Measurements from ENCODE around the gene SEC11C.

The SEC11C gene

DNA sequence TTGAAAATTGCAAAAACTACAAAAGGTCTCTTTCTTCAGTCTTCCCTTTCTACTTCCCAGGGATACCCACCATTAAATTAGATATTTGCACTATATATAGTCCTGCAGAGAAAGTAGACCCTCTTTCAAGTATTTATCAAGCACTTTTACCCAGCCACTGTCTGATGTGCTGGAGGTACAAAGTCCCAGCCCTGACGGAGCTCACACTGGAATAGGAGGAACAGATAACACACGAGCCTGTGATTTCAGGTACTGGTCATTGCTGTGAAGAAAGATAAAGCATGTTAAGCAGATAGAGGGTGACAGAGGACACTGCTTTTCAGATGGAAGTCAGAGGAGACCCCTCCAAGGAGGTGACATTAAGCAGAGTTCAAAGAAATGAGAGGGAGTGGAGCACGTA is 19.6 kb downstream of the SEC11C start:
- H3K4me3 ChIP-seq (ENCODE audit: low read depth, low read length) = no peak overlapping the region
- TF ChIP-seq, protein P1, sequence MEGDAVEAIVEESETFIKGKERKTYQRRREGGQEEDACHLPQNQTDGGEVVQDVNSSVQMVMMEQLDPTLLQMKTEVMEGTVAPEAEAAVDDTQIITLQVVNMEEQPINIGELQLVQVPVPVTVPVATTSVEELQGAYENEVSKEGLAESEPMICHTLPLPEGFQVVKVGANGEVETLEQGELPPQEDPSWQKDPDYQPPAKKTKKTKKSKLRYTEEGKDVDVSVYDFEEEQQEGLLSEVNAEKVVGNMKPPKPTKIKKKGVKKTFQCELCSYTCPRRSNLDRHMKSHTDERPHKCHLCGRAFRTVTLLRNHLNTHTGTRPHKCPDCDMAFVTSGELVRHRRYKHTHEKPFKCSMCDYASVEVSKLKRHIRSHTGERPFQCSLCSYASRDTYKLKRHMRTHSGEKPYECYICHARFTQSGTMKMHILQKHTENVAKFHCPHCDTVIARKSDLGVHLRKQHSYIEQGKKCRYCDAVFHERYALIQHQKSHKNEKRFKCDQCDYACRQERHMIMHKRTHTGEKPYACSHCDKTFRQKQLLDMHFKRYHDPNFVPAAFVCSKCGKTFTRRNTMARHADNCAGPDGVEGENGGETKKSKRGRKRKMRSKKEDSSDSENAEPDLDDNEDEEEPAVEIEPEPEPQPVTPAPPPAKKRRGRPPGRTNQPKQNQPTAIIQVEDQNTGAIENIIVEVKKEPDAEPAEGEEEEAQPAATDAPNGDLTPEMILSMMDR (IDR thresholded peaks at IDR 0.05; ENCODE audit: low read depth, low read length) = no peak

DNA sequence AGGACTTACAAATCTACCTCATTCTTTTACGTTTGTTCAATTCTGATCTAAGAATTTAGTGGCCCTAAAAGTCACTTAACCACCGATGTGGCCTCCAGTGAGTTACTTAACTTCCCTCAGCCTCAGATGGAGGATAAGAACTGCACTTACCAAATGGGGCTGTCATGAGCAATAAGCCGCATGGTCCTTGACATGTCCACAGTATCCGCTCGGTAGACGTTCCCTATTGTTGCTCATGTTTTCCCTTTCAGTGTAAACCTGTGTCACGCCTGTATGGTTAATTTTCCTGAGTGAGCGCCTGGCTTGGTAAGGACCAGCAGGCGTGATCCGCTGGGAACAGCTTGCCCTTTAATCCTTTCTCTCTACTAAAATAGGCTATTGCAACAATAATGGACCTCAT is 20.3 kb downstream of the SEC11C start:
- H3K4me3 ChIP-seq (ENCODE audit: low read depth, low read length) = no peak overlapping the region
- TF ChIP-seq, protein P1 (IDR thresholded peaks at IDR 0.05; ENCODE audit: low read depth, low read length) = no peak

DNA sequence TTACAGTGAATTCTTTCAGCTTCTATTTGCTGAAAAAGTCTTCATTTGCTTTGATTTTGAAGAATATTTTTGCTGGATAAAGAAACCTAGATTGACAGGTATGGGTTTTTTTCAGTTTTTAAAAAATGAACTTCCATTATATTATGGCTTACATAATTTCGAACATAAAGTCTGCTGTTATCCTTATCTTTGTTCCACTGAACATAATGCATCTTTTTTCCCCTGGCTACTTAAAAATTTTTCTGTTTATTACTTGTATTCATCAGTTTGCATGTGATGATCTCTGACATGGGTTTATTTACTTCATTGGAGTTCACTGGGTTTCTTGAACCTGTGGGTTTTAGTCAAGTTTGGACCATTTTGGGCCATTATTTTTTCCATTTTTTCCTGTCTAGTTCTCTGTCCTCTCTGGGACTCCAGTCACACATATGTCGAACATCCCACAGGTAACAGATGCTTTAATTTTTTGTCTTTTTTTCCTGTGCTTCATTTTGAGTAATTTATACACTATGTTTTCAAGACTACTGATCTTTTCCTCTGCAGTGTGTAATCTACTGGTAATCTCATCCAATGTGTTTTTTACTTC is 33.1 kb downstream of the SEC11C start:
- H3K4me3 ChIP-seq (ENCODE audit: low read depth, low read length) = no peak overlapping the region
- TF ChIP-seq, protein P1 (IDR thresholded peaks at IDR 0.05; ENCODE audit: low read depth, low read length) = no peak

DNA sequence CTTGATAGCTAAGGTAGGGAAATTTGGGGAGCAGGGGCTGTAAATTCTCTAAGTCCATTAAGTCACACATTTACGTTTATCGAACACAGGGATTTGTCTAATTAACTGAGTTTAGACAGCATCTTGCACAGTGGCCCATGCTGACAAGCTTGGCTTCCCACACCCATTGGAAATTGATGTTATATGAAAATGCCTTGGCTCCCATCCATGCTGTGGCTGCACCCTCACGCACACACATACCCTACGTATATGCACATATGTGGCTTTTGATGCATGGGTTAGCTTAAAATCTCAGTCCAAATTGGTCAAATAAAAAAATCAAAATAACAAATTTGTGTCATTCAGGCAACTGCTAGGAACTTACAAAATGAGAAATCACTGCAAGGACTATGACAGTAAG is 37.8 kb downstream of the SEC11C start:
- TF ChIP-seq, protein P1 (IDR thresholded peaks at IDR 0.05; ENCODE audit: low read depth, low read length) = no peak
- H3K4me3 ChIP-seq (ENCODE audit: low read depth, low read length) = no peak overlapping the region

DNA sequence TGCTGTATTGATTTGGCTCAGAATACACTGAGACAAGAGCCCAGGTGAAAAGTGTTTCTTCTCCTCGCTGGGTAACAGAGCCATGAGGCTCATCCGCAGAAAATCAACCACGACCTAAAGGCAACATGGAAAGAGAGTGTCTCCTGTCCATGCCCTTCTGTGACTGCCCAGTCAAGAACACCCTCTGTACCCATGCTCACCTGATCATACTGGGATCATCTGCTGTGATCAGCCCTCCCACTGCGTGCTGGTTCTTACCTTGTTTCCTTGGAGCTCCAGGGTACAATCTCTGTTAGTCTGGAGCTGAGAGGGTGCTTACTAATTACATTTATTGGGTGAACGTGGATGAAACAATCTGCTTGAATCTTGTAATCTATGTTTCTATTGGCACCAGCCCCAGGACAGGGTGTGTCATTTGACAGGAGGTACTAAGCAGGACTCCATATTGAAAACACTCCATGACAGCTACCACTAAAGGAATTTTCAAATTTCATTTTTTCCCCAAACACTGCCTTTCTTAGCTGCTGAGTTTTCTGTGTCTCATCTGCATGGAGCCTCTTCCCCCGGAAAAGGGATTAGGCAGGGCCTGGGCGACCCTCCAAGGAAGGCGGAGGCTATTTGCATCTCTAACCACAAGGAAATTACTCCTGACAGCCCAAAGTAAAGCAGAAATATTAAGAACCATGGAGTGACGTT is 40.6 kb downstream of the SEC11C start:
- H3K4me3 ChIP-seq (ENCODE audit: low read depth, low read length) = no peak overlapping the region
- TF ChIP-seq, protein P1 (IDR thresholded peaks at IDR 0.05; ENCODE audit: low read depth, low read length) = no peak

DNA sequence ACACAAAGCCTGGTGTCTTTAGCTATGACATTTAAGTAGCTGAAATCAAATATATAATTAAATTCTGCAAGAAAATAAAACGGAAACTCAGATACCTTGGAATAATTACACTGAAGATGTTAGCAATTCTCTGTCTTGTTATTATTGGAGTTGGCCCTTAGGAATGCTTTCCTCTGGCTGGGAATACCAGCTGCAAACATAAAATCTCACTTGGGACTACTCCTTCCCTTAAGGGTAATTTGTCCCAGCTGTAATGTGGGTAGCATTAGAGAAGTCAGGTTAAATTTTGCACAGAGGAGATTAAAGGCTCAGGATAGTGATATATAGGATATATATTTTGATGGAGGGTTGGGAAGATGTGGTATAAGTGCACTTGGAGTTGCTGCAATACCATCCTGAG is 43.0 kb downstream of the SEC11C start:
- TF ChIP-seq, protein P1 (IDR thresholded peaks at IDR 0.05; ENCODE audit: low read depth, low read length) = no peak
- no peak overlapping the region for H3K4me3 ChIP-seq (ENCODE audit: low read depth, low read length)

DNA sequence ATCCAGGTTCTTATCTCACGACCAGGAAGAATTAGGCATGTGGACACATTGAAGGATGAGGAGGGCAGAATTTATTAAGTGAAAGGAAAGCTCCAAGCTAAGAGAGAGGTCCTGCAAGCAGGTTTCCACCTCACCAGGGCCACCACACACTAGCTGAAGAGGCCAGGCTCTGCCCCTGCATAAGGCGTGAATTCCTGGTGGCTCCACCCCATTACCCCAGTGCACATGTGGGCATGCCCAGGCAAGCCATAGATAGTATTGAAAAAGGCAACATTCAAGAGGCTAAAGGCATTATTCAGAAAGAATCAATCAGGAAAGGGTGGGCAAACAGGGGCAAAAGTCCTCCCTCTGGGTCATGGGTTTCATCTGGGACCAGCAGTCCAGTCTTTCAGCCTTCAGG is 49.3 kb downstream of the SEC11C start:
- TF ChIP-seq, protein P1 (IDR thresholded peaks at IDR 0.05; ENCODE audit: low read depth, low read length) = no peak

More for the DNA sequence above, 49.3 kb downstream of the SEC11C start:
- H3K4me3 ChIP-seq (ENCODE audit: low read depth, low read length) = no peak overlapping the region
